ENCODE data around the gene CYP4F2. TPM values are rescaled to one million over a fixed set of nuclear protein-coding genes. Genes with fewer than 3 reads are reported as not detected.
"Not testable (repeated sequence)": the region's sequence is repeated elsewhere in the genome, so short reads cannot be mapped to it uniquely, and the experiment has no call there.

CYP4F2 gene
- total RNA-seq, 1 donor from 2014 or later = not detected

DNA sequence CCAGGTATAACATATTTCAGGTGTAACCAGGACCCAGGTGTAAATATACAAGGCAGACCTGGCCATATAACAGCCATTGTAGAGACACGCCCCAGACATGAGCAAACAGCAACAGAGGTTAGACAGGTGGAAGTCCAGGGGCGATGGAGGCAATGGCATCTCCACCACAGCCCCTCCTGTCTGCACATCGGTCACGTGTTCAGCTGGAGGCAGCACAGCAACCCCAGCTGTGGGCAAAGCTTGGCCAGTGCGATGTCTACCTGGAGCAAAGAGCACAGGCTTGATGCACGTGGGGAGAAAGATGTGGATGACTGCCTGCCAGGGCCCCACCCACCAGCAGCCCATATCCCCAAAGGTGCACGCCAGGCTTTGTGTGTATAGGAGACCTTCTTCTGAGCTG, 4.4 kb downstream of the CYP4F2 start:
- TF ChIP-seq, protein P1, sequence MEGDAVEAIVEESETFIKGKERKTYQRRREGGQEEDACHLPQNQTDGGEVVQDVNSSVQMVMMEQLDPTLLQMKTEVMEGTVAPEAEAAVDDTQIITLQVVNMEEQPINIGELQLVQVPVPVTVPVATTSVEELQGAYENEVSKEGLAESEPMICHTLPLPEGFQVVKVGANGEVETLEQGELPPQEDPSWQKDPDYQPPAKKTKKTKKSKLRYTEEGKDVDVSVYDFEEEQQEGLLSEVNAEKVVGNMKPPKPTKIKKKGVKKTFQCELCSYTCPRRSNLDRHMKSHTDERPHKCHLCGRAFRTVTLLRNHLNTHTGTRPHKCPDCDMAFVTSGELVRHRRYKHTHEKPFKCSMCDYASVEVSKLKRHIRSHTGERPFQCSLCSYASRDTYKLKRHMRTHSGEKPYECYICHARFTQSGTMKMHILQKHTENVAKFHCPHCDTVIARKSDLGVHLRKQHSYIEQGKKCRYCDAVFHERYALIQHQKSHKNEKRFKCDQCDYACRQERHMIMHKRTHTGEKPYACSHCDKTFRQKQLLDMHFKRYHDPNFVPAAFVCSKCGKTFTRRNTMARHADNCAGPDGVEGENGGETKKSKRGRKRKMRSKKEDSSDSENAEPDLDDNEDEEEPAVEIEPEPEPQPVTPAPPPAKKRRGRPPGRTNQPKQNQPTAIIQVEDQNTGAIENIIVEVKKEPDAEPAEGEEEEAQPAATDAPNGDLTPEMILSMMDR (IDR thresholded peaks at IDR 0.05) = no peak
- Mint-ChIP-seq H3K4me3 (ENCODE audit: unreplicated experiment) (no peak overlapping the region), H3K36me3 (ENCODE audit: unreplicated experiment) (no peaks in the 10 kb centered on the region), H3K4me1 (ENCODE audit: unreplicated experiment) (no peaks in the 10 kb centered on the region), H3K9me3 (ENCODE audit: unreplicated experiment) (peaks cover 18% of the 10 kb centered on the region), H3K27me3 (ENCODE audit: unreplicated experiment) (no peaks in the 10 kb centered on the region), H3K27ac (ENCODE audit: unreplicated experiment) (no peak overlapping the region)
- no peak for DNase-seq (ENCODE audit: extremely low spot score, unreplicated experiment)

DNA sequence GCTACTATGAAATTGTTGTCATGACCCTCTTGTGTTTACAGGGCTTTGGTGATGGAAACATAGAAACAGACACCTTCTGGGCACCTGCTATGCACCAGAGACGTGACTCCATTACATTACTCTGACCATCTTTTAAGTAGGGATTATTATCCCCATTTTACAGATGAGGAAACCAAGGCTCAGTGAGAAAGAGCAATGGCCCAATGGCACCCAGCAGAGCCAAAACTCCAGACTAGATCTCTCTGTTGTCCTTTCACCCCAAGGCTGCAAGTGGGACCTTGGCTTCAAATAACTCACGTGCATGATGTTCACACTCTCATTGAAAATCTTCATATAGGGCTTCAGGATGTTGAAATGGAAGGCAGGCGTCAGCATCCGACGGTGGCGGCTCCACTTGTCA, 5.9 kb downstream of the CYP4F2 start:
- Mint-ChIP-seq H3K9me3 (ENCODE audit: unreplicated experiment) (peaks cover 12% of the 10 kb centered on the region), H3K4me3 (ENCODE audit: unreplicated experiment) (no peak overlapping the region), H3K27me3 (ENCODE audit: unreplicated experiment) (no peaks in the 10 kb centered on the region), H3K36me3 (ENCODE audit: unreplicated experiment) (no peaks in the 10 kb centered on the region), H3K4me1 (ENCODE audit: unreplicated experiment) (no peaks in the 10 kb centered on the region), H3K27ac (ENCODE audit: unreplicated experiment) (no peak overlapping the region)
- DNase-seq (ENCODE audit: extremely low spot score, unreplicated experiment) = no peak
- TF ChIP-seq, protein P1 (IDR thresholded peaks at IDR 0.05) = no peak

DNA sequence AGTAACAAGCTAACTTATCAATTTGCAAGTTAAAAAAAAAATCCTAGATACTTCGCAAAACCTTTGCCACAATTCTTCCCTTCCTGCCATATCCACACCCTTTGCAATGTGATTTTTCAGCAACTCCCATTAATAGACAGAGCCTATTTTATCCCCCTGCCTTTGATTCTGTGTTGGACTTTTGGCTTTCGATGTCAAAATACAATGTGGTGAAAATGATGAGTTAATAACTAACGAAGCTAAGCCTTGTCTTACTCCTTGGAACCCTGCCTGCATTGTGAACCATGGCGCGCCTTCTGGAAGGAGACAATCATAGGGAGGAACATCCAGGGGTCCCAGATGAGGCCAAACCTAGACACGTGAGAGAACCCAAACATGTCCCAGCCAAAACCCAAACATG, 6.4 kb downstream of the CYP4F2 start:
- H3K9me3 Mint-ChIP-seq (ENCODE audit: unreplicated experiment) = peaks cover 12% of the 10 kb centered on the region
- H3K4me1 Mint-ChIP-seq (ENCODE audit: unreplicated experiment) = no peaks in the 10 kb centered on the region
- H3K27me3 Mint-ChIP-seq (ENCODE audit: unreplicated experiment) = no peaks in the 10 kb centered on the region
- TF ChIP-seq, protein P1 (IDR thresholded peaks at IDR 0.05) = no peak
- no peak for DNase-seq (ENCODE audit: extremely low spot score, unreplicated experiment)
- no peak overlapping the region for H3K27ac Mint-ChIP-seq (ENCODE audit: unreplicated experiment)
- H3K4me3 Mint-ChIP-seq (ENCODE audit: unreplicated experiment) = no peak overlapping the region
- H3K36me3 Mint-ChIP-seq (ENCODE audit: unreplicated experiment) = no peaks in the 10 kb centered on the region

DNA sequence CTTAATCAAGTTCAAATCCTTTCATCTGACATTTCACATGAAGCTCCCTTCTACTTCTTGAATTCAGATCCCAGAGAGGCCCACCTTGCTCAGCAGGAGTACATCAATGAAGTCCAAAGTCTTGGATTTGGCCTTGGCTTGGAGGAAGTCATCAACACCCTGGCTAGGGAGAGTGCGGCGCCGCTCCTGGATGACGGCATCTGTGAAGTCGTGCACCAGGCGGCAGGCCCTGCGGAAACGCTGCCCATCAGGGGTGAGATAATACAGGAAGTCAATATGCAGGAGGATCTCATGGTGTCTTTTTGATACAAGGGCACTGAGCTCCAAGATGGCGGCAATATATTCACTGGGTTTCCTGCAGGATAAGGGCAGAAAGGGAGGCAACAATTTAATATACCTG, 8.5 kb downstream of the CYP4F2 start:
- not testable (repeated sequence) for H3K4me1 Mint-ChIP-seq (ENCODE audit: unreplicated experiment); H3K27me3 Mint-ChIP-seq (ENCODE audit: unreplicated experiment); H3K4me3 Mint-ChIP-seq (ENCODE audit: unreplicated experiment); DNase-seq (ENCODE audit: extremely low spot score, unreplicated experiment); H3K36me3 Mint-ChIP-seq (ENCODE audit: unreplicated experiment); H3K9me3 Mint-ChIP-seq (ENCODE audit: unreplicated experiment); H3K27ac Mint-ChIP-seq (ENCODE audit: unreplicated experiment)

DNA sequence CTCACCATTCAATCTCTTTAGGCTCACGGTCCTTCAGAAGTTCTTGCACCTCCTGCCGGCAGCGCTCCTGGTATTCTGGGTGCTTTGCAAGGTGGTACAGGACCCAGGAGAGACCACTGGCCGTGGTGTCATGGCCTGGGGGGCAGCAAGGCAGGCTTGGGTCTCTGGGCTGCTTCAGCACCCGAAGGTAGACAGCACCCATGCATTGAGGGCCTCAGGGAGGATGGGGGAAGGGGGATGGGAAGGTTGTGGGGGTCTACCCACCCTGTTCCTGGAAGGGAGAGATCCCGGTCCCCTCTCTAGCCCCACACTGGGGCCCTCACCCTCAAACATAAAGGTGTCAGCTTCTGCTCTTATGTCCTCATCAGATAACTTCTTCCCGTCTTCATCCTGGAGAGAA, 12.0 kb downstream of the CYP4F2 start:
- Mint-ChIP-seq H3K4me3 (ENCODE audit: unreplicated experiment) (no peak overlapping the region), H3K27ac (ENCODE audit: unreplicated experiment) (no peak overlapping the region), H3K36me3 (ENCODE audit: unreplicated experiment) (no peaks in the 10 kb centered on the region), H3K4me1 (ENCODE audit: unreplicated experiment) (no peaks in the 10 kb centered on the region), H3K27me3 (ENCODE audit: unreplicated experiment) (no peaks in the 10 kb centered on the region), H3K9me3 (ENCODE audit: unreplicated experiment) (no peaks in the 10 kb centered on the region)
- DNase-seq (ENCODE audit: extremely low spot score, unreplicated experiment) = no peak
- TF ChIP-seq, protein P1 (IDR thresholded peaks at IDR 0.05) = no peak

DNA sequence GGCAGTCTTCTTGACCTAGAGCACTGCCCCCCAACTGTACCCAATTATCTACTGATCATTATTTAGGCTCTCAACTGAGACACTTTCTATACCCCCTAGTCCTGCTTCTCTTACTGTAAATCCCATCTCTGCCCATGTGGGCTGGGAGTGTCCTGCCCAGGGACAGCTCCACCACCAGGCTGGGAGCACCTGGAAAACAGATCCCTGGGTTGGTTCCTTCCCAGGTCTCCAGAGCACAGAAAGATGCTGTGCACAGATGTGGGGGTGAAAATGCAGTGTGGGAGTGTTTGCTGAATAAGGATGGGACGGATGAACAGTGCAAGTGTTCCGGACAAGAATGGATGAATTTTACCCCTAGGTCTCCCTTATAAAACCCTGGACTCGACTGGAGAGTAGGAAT, 12.7 kb downstream of the CYP4F2 start:
- no peak for DNase-seq (ENCODE audit: extremely low spot score, unreplicated experiment)
- Mint-ChIP-seq H3K4me1 (ENCODE audit: unreplicated experiment) (no peaks in the 10 kb centered on the region), H3K27ac (ENCODE audit: unreplicated experiment) (no peak overlapping the region), H3K9me3 (ENCODE audit: unreplicated experiment) (no peaks in the 10 kb centered on the region), H3K36me3 (ENCODE audit: unreplicated experiment) (no peaks in the 10 kb centered on the region), H3K4me3 (ENCODE audit: unreplicated experiment) (no peak overlapping the region), H3K27me3 (ENCODE audit: unreplicated experiment) (no peaks in the 10 kb centered on the region)
- TF ChIP-seq, protein P1 (IDR thresholded peaks at IDR 0.05) = no peak

DNA sequence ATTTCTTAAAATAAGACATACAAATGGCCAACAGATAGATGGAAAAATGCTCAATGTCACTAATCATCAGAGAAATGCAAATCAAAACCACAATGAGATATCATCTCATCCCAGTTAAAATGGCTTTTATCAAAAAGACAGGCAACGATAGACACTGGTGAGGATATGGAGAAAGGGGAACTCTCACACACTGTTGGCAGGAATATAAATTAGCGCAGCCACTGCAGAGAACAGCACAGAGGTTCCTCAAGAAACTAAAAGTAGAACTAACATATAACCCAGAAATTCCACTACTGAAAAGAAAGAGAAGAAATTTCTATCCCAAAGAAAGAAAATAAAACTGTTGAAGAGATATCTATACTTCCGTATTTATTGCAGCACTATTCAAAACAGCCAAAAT, 14.5 kb downstream of the CYP4F2 start:
- not testable (repeated sequence) for H3K9me3 Mint-ChIP-seq (ENCODE audit: unreplicated experiment)

More for the DNA sequence above, 14.5 kb downstream of the CYP4F2 start:
- H3K4me3 Mint-ChIP-seq (ENCODE audit: unreplicated experiment); H3K36me3 Mint-ChIP-seq (ENCODE audit: unreplicated experiment); H3K27ac Mint-ChIP-seq (ENCODE audit: unreplicated experiment); H3K4me1 Mint-ChIP-seq (ENCODE audit: unreplicated experiment); DNase-seq (ENCODE audit: extremely low spot score, unreplicated experiment); H3K27me3 Mint-ChIP-seq (ENCODE audit: unreplicated experiment): not testable (repeated sequence)

Data from osteocyte (in vitro differentiated cells).